22Rv1 (cell line): ENCODE measurements around the gene MAB21L1.

Source experiments
- CTCF ChIP-seq: fragments of 450-650 bp; IDR thresholded peaks from 2 replicates; pipeline ENCODE4 v1.5.1; 2017; ENCODE audit warnings: mild to moderate bottlenecking
- ZFX ChIP-seq: fragments of 450-650 bp; IDR thresholded peaks from 2 replicates; pipeline ENCODE4 v1.6.1; 2017; ENCODE audit warnings: antibody characterized with exemption, borderline replicate concordance

GRCh38 chr13:35472323-35472881 lies 4.1 kb downstream of the MAB21L1 start:
- TF ChIP-seq CTCF (no peak), ZFX (no peak)
